GM12892 (cell line): ENCODE measurements around the gene VPS13D.

ENCODE experiments used
- POLR2A ChIP-seq: IDR thresholded peaks from 2 replicates; pipeline ENCODE4 v1.6.1; 2011; ENCODE audit warnings: low read depth, low read length, control low read depth
- POLR2AphosphoS5 ChIP-seq: IDR thresholded peaks from 2 replicates; pipeline ENCODE4 v1.6.1; 2011; ENCODE audit warnings: low read depth, low read length, control low read depth
- TAF1 ChIP-seq: IDR thresholded peaks from 2 replicates; pipeline ENCODE4 v1.6.1; 2011; ENCODE audit warnings: low read depth, mild to moderate bottlenecking, control low read depth, low read length, borderline replicate concordance

DNA sequence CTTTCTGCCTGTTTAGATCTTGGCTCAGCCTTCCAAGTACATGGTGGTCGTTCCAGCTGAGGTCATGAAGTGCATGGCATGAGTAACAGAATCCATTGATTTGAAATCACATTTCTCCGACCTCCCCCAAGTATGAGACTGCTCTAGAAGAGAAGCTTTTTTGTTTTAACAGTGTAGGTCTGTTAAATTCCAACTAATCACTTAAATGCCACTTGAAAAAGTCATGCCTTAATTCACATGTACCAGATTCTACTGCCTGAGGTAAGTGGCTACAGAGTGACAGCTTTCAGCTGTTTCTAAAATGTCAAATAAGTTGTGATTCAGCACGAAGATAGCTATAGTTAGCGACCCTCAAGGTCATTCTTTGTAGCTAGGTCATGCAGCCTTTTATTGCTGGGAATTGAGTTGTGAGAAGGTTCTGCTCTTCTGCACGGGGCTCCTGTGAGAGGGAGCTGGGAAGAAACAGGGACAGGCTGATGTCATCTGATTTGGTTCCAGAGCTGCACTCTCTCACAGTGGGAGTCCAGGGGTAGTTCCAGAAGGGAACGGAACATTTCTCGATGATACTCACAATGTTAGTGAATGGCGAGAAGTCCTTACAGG is 112.7 kb downstream of the VPS13D start:
- TF ChIP-seq POLR2AphosphoS5 (no peak), TAF1 (no peak), POLR2A (no peak)
